HCT116 (cell line): ENCODE measurements around the gene ETV7. TPM values are rescaled to one million over a fixed set of nuclear protein-coding genes. Genes with fewer than 3 reads are reported as not detected.

Experiments
- ATAC-seq: fragments of 200-7000 bp; cut with Tn5 transposase; 2 replicates; pipeline ENCODE4 v1.9.1; 2020; ENCODE audit warnings: mild to moderate bottlenecking, moderate library complexity
- BruUV-seq: library from RNA; stranded (reverse); fragments of 400-500 nt; replicated peaks from 2 replicates; lab custom pipeline; 2021; lab: Mats Ljungman, UMichigan
- CTCF ChIA-PET: fragments of 300-600 bp; sonication (Branson Sonifier 250); formaldehyde crosslinking; loops from one replicate; lab custom pipeline; 2021; ENCODE audit warnings: antibody characterized with exemption; lab: Charles Lee
- POLR2A ChIA-PET: fragments of 300-600, 350-600 bp; sonication (Branson Sonifier 250); formaldehyde crosslinking; loops from one replicate; lab custom pipeline; 2021; ENCODE audit warnings: antibody characterized with exemption; lab: Charles Lee
- RAD21 ChIA-PET, 2 experiments: fragments of 300-600 bp; sonication (Branson Sonifier 250); formaldehyde crosslinking; loops; one replicate each; lab custom pipeline; 2023; ENCODE audit warnings: low total read pairs in 2 of 2; ENCODE audit not compliant: uncharacterized antibody in 2 of 2, unreplicated experiment in 2 of 2, low non-redundant PET in 1 of 2; lab: Charles Lee
- DNase-seq: peaks from one replicate; pipeline ENCODE4 v3.0.0-alpha.2; 2010; ENCODE audit warnings: low read depth, low spot score
- H2AFZ ChIP-seq: fragments of 200-600 bp; shearing (Covaris generic), sonication (generic); 2 replicates; pipeline ENCODE4 v1.6.1; 2017; ENCODE audit warnings: low read depth, mixed run types, mixed read lengths, antibody characterized with exemption, low read length; ENCODE audit not compliant: poor library complexity, severe bottlenecking
- H3K27ac ChIP-seq: 2 replicates; pipeline ENCODE4 v1.5.1; 2012; ENCODE audit warnings: low read depth, low read length
- H3K27me3 ChIP-seq: fragments of 200-600 bp; sonication (generic); 2 replicates; pipeline ENCODE4 v1.6.1; 2016; ENCODE audit warnings: mixed run types, low read length, mixed read lengths; ENCODE audit not compliant: insufficient read depth
- H3K36me3 ChIP-seq, 2 experiments: fragments of 200-500 bp in 1 of 2; fragments of 200-600 bp in 1 of 2; sonication (Bioruptor generic) in 1 of 2; sonication (generic) in 1 of 2; 2 replicates each; pipeline versions ENCODE4 v1.5.1 to v1.6.1; 2014 to 2016; ENCODE audit warnings: low read length in 2 of 2, inconsistent platforms in 1 of 2, mixed read lengths in 1 of 2, mixed run types in 1 of 2; ENCODE audit not compliant: insufficient read depth in 2 of 2, control insufficient read depth in 1 of 2
- H3K4me1 ChIP-seq, 2 experiments: fragments of 200-600 bp in 1 of 2; sonication (generic) in 1 of 2; 2 replicates each; pipeline versions ENCODE4 v1.5.1 to v1.6.1; 2012 to 2017; ENCODE audit warnings: low read length in 2 of 2, inconsistent platforms in 1 of 2, mild to moderate bottlenecking in 1 of 2, mixed read lengths in 1 of 2, mixed run types in 1 of 2, moderate library complexity in 1 of 2; ENCODE audit not compliant: insufficient read depth in 2 of 2, control insufficient read depth in 1 of 2
- H3K4me2 ChIP-seq: fragments of 200-600 bp; sonication (generic); 2 replicates; pipeline ENCODE4 v1.6.1; 2017; ENCODE audit warnings: mixed run types, low read length, mixed read lengths
- H3K4me3 ChIP-seq, 2 experiments: fragments of 200-600 bp in 1 of 2; sonication (generic) in 1 of 2; replicated peaks in 1 of 2; 2 replicates each; pipeline ENCODE4 v1.5.1; 2011 to 2016; ENCODE audit warnings: low read length in 2 of 2, control low read depth in 1 of 2, low read depth in 1 of 2, mild to moderate bottlenecking in 1 of 2, mixed read lengths in 1 of 2, mixed run types in 1 of 2
- H3K79me2 ChIP-seq: fragments of 200-600 bp; sonication (generic); 2 replicates; pipeline ENCODE4 v1.6.1; 2017; ENCODE audit warnings: mild to moderate bottlenecking, mixed run types, low read length, moderate library complexity, mixed read lengths; ENCODE audit not compliant: insufficient read depth
- H3K9ac ChIP-seq: fragments of 200-600 bp; sonication (generic); 2 replicates; pipeline ENCODE4 v1.6.1; 2016; ENCODE audit warnings: low read length, mixed read lengths
- H3K9me2 ChIP-seq: fragments of 200-600 bp; sonication (generic), shearing (Covaris generic); 2 replicates; pipeline ENCODE4 v1.6.1; 2017; ENCODE audit warnings: mixed run types, mild to moderate bottlenecking, moderate library complexity; ENCODE audit not compliant: insufficient read depth
- H3K9me3 ChIP-seq, 2 experiments: fragments of 200-500 bp in 1 of 2; fragments of 200-600 bp in 1 of 2; sonication (Bioruptor generic) in 1 of 2; sonication (generic) in 1 of 2; 2 replicates each; pipeline ENCODE4 v1.6.1; 2014 to 2017; ENCODE audit warnings: low read length in 2 of 2, mixed read lengths in 2 of 2, inconsistent platforms in 1 of 2, low read depth in 1 of 2, mild to moderate bottlenecking in 1 of 2, mixed run types in 1 of 2, moderate library complexity in 1 of 2; ENCODE audit not compliant: control insufficient read depth in 1 of 2, insufficient read depth in 1 of 2
- H4K20me1 ChIP-seq: fragments of 200-600 bp; sonication (generic), shearing (Covaris generic); 2 replicates; pipeline ENCODE4 v1.6.1; 2017; ENCODE audit warnings: mixed run types, mild to moderate bottlenecking, moderate library complexity; ENCODE audit not compliant: insufficient read depth
- CBX3 ChIP-seq: IDR thresholded peaks from 2 replicates; pipeline ENCODE4 v1.6.1; 2012; ENCODE audit warnings: low read depth
- CEBPB ChIP-seq: IDR thresholded peaks from 2 replicates; pipeline ENCODE4 v1.6.1; 2012; ENCODE audit warnings: low read depth
- CTCF ChIP-seq, 3 experiments: fragments of 200-600 bp in 1 of 3; sonication (generic) in 1 of 3; IDR thresholded peaks in 2 of 3; conservative IDR thresholded peaks in 1 of 3; 2 replicates each; pipeline ENCODE4 v1.5.1; 2012 to 2017; ENCODE audit warnings: low read depth in 2 of 3, low read length in 2 of 3, antibody characterized with exemption in 1 of 3, borderline replicate concordance in 1 of 3, control low read depth in 1 of 3, mild to moderate bottlenecking in 1 of 3, mixed read lengths in 1 of 3, mixed run types in 1 of 3, moderate library complexity in 1 of 3; ENCODE audit not compliant: insufficient read depth in 1 of 3
- ELF1 ChIP-seq: IDR thresholded peaks from 2 replicates; pipeline ENCODE4 v1.6.1; 2012; ENCODE audit warnings: low read depth, borderline replicate concordance
- EZH2 ChIP-seq: fragments of 200-600 bp; sonication (generic); IDR thresholded peaks from 2 replicates; pipeline ENCODE4 v1.6.1; 2017; ENCODE audit warnings: antibody characterized with exemption, mixed run types
- FOSL1 ChIP-seq: IDR thresholded peaks from 2 replicates; pipeline ENCODE4 v1.6.1; 2012; ENCODE audit warnings: low read depth
- POLR2AphosphoS5 ChIP-seq: IDR thresholded peaks from 2 replicates; pipeline ENCODE4 v1.6.1; 2011; ENCODE audit warnings: mild to moderate bottlenecking, low read depth, low read length, moderate library complexity
- RAD21 ChIP-seq: IDR thresholded peaks from 2 replicates; pipeline ENCODE4 v1.6.1; 2012; ENCODE audit warnings: low read depth, mild to moderate bottlenecking
- ZNF274 ChIP-seq: fragments of 200-500 bp; sonication (Bioruptor generic); IDR thresholded peaks from 2 replicates; pipeline ENCODE4 v1.6.1; 2014; ENCODE audit warnings: mild to moderate bottlenecking, low read depth, low read length, inconsistent platforms
- intact Hi-C: fragments of 100-400 bp; cut with micrococcal nuclease; formaldehyde crosslinking; loops from 2 replicates; pipeline ENCODE4 v1.10.0; 2022
- total RNA-seq: library from RNA; stranded (reverse); gene quantifications from one replicate; pipeline ENCODE4 v1.2.1, GENCODE V29; 2021; ENCODE audit not compliant: unreplicated experiment
- TF ChIP-seq, protein P1 (sequence below): IDR thresholded peaks from 2 replicates; pipeline ENCODE4 v1.6.1; 2012; ENCODE audit warnings: low read depth
- TF ChIP-seq, protein P2 (sequence below): IDR thresholded peaks from 2 replicates; pipeline ENCODE4 v1.6.1; 2012
- TF ChIP-seq, protein P3 (sequence below): IDR thresholded peaks from 2 replicates; pipeline ENCODE4 v1.6.1; 2012

ETV7 gene
- total RNA-seq, 1 experiment from 2014 or later: 1.0 TPM

DNA sequence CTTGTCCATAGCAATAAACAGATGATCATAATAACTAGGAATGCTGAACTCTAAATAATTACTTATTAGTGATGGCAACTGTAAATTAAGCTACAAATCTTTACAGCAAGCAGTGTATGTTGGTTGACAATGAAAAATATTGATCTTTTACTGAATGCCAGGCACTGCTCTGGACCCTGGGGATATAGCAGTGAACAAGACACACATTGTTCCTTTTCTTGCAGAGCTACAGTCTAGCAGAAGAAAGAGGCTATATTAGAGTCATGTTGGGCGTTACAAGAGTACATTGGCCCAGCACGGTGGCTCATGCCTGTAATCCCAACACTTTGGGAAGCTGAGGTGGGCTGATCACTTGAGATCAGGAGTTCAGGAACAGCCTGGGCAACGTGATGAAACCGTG lies 43.7 kb upstream of the ETV7 start:
- H3K27ac ChIP-seq: no peak overlapping the region
- H3K4me2 ChIP-seq: no peak overlapping the region
- ChIA-PET POLR2A (interaction anchor here (2.5 kb wide), 1 partner anchor 10 kb away, joined by 12 read pairs; no protein-coding TSS in a partner anchor), RAD21 (no interaction called here), CTCF (no interaction called here)
- ATAC-seq: no peak
- no TSS peak for BruUV-seq
- H4K20me1 ChIP-seq: no peaks in the 10 kb centered on the region
- H3K79me2 ChIP-seq: no peaks in the 10 kb centered on the region
- H3K27me3 ChIP-seq: no peaks in the 10 kb centered on the region
- H3K4me3 ChIP-seq: no peak overlapping the region
- TF ChIP-seq ELF1 (no peak), EZH2 (no peak), FOSL1 (no peak), RAD21 (no peak), ZNF274 (no peak), CBX3 (no peak), POLR2AphosphoS5 (no peak), CEBPB (no peak), CTCF (IDR thresholded peaks at IDR 0.05 in 2 of 3, conservative IDR thresholded peaks at IDR 0.05 in 1 of 3; ENCODE audit: borderline replicate concordance in 1 of 3, insufficient read depth in 1 of 3, low read depth in 2 of 3, low read length in 2 of 3) (no peak)
- TF ChIP-seq, protein P1, sequence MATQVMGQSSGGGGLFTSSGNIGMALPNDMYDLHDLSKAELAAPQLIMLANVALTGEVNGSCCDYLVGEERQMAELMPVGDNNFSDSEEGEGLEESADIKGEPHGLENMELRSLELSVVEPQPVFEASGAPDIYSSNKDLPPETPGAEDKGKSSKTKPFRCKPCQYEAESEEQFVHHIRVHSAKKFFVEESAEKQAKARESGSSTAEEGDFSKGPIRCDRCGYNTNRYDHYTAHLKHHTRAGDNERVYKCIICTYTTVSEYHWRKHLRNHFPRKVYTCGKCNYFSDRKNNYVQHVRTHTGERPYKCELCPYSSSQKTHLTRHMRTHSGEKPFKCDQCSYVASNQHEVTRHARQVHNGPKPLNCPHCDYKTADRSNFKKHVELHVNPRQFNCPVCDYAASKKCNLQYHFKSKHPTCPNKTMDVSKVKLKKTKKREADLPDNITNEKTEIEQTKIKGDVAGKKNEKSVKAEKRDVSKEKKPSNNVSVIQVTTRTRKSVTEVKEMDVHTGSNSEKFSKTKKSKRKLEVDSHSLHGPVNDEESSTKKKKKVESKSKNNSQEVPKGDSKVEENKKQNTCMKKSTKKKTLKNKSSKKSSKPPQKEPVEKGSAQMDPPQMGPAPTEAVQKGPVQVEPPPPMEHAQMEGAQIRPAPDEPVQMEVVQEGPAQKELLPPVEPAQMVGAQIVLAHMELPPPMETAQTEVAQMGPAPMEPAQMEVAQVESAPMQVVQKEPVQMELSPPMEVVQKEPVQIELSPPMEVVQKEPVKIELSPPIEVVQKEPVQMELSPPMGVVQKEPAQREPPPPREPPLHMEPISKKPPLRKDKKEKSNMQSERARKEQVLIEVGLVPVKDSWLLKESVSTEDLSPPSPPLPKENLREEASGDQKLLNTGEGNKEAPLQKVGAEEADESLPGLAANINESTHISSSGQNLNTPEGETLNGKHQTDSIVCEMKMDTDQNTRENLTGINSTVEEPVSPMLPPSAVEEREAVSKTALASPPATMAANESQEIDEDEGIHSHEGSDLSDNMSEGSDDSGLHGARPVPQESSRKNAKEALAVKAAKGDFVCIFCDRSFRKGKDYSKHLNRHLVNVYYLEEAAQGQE: no peak
- TF ChIP-seq, protein P2, sequence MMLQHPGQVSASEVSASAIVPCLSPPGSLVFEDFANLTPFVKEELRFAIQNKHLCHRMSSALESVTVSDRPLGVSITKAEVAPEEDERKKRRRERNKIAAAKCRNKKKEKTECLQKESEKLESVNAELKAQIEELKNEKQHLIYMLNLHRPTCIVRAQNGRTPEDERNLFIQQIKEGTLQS: no peak
- TF ChIP-seq, protein P3, sequence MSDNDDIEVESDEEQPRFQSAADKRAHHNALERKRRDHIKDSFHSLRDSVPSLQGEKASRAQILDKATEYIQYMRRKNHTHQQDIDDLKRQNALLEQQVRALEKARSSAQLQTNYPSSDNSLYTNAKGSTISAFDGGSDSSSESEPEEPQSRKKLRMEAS: no peak
- no peak overlapping the region for H2AFZ ChIP-seq
- H3K9me3 ChIP-seq: no peaks in the 10 kb centered on the region
- intact Hi-C loops: no loop called here
- H3K9ac ChIP-seq: no peak overlapping the region
- no peaks in the 10 kb centered on the region for H3K9me2 ChIP-seq
- no peaks in the 10 kb centered on the region for H3K36me3 ChIP-seq
- peaks cover 0 to 14% of the 10 kb centered on the region in 2 experiments; a peak in 2 of 4 replicates for H3K4me1 ChIP-seq
- no peak for DNase-seq
